HG03439 (cell line): ENCODE results near the gene WFDC5.

Experiments
- ATAC-seq: cut with Tn5 transposase; IDR thresholded peaks from one replicate; pipeline ENCODE4 v1.9.1; 2021; ENCODE audit warnings: mild to moderate bottlenecking, moderate library complexity; ENCODE audit not compliant: unreplicated experiment

The WFDC5 gene

DNA sequence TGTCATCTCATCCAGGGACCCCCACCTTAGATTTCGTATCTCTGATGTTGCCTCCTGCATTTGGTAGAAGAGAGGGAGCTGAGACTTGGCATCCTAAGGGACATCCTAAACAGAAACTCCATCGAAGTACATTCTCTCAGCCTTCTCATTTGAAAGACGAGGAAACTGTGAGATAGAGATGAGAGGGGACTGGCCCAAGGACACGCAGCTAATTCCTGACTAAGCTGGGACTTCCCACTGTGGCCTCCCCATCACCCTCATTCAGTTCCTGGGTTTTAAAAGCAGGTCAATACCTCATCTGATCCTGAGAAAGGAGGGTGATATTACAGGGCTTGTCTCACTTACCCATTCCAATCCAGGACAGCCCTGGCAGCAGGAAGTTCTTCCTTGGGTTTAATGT is 855 bp upstream of the WFDC5 start:
- no peak for ATAC-seq

DNA sequence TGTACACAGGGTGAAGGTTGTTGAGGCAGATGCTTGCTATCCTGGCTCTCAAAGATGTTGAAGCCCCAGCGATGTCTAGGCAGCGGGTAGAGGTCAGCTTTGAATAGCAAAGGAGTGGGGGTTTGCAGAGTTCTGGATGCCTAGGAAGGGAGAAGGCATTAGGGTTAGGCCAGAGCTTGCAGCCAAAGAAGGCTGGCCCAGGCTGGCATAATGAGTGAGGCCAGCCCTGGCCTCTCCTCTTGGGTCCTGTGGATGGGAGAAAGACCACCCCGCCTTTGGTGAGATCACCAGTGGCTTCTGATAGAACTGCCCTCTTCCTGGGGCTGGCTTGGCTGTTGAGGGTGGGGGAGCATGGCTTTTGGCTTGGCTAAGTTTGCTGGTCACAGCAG is 406 bp upstream of the WFDC5 start:
- no peak for ATAC-seq

DNA sequence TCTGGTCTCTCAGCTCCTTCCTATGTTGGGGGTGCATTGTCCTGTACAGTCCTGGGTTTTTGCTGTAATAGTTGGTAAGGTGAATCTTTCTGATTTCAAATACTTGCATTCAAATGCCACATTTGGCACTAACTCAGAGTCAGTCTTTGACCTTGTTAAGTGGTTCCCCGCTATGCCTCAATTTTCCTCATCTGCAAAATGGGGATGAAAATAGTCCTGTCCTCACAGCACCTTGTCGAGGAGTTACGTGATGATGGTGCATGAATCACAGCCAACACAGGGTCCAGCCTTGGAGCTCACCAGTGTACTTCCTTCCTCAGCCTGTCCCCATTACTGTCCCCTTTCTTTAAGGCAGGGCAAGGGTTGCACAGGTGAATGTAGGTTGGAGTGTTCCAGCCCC is 1.1 kb downstream of the WFDC5 start:
- ATAC-seq = no peak

DNA sequence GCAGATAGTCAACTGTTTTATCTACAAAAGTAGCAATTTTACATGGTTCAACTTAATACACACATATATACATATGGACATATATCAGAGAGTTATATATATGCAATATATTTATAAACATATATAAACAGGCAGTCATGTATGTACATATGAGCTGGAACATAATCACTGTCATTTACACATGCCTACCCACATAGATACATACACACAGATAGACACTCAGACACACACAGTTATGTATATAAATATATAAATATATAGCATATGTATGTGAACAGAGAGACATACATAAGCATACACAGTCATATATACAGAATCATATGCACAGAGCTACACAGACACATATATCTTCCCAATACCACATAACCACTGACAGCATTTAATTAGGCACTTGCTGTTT is 2.2 kb downstream of the WFDC5 start:
- no peak for ATAC-seq

DNA sequence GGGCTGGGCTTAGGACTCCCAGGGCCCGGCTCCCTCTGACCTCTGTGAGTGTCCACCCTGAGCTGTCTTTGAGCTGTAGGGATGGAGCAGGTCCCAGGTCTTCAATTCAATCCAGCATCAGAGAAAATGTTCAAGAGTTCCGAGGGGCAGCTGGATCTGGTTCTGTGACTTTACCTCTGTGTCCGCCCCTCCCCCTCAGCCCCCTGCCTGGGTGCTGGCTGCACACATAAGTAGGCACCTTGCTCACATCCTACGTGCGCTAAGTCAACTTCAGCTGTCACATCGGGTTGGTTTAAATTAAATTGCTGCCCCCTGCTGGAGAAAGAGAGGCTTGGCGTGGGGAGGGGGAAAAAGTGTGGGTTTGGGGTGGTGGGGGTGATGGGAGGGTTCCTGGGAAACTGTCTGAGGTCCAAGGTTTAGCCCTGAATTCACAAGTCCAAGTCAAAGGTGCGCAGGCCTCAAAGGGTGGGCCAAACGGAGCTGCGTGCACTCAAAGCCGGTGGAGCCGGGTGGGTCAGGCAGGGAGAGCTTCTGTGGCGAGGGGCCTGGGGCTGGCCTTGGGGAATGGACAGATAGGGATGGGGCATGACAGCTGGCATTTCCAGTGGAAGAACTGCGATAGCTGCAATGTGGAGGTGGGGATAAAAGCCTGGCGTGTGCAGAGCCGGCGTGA is 3.0 kb downstream of the WFDC5 start:
- no peak for ATAC-seq

DNA sequence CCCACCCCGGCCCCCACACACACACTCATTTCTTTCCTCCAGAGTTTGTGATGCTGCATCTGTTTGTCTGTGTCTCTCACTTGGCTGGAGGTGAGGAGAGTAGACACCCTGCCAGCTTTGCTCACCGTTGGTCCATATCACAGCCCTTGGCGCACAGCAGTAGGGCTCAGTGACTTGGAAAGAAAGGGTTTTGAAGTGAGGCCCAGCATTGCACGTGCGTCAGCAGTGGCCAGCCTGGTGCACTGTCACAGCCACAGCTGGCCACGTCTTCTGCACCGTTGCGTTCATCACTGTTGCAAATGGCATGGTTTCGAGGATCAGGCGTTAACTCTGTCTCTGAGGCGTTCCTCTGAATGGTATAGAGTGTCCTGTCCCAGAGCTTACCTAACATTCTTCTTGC is 3.7 kb downstream of the WFDC5 start:
- ATAC-seq = no peak

DNA sequence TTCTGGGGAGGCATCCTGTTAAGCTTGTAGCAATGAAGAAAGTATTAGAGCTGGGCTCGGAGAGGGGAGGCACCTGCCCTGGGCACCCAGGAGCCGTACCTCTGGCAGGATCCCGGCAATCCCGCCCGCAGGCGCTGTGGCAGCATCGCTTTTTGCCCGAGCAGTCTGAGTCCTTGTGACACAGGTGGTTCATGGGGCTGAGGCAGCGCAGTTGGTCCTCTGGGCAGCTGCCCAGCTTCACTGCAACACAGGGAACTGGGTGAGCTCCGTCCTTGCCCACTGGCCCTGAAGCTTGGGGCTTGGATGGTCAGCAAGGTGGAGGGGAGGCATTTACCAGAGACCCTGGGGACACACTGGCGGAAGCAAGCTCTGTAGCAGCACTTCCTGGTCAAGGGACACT is 4.7 kb downstream of the WFDC5 start:
- ATAC-seq = no peak

DNA sequence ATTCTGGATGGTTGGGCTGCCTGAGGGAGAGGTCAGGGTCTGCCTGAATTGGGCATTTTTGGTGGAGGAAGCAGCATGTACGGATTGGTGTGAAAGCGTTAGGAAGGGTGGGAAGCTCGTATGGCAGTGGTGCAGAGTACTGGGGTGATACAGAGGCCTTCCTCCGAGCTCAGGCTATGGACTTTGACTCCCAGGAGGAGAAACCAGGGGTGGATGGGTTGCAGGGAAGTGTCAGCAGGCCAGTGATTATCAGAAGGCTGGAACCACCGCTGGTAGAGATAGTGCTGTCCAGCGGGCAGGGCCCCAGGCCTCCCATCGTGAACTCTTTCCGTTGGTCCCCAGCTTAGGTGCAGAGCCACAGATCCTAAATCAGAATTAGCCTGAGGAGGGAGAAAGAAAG is 5.3 kb downstream of the WFDC5 start:
- no peak for ATAC-seq

DNA sequence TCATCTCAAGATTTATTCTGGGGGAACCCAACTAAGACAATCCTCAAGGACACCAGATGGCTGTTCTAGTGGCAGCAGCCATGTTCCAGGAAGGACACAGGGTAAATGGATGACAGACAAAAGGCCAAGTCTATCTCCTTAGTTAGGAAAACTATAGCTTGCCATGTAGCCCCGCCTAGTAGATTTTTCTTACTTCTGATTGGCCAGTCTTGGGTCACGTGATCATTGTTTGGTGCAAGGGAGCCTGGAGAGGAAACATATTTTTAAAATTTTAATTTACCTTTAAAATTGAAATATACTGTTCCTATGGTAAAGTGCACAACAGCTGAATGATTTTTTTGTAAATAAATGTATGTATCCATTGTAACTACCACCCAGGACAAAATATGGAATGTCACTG is 9.7 kb downstream of the WFDC5 start:
- ATAC-seq = no peak

DNA sequence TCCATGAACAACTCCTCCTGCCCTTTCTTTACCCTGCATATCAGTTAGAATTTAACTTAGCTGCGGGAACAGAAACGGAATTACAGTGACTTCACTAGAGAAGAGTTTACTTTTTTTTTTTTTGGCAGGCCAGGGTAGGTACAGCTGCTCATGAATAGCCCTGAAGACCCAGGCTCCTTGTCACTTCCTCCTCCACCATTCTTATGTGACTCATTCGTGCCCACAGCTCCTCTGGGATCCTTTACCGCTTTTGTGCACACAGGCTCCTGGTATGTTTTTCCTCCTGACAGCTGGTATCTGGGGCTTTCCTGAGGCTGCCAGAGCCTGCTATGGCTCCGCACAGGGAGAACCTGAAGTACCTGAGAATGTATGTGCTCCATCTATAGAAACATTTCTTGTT is 10.2 kb downstream of the WFDC5 start:
- ATAC-seq = no peak

DNA sequence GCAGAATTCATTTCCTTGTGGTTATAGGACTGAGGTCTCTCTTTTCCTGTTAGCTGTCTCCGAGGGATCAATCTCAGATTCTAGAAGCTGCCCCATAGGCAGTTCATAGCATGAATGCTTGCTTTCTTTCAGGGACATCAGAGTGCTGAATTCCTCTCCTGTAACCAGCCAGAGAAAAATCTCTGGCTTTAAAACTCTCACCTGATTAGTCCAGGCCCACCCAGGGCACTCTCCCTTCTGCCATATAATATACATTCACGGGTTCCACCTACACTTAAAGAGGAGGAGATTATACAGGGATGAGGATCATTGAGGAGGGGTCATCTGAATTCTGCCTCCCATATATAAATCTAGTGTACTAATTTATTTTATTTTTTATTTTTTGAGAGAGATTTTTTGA is 11.9 kb downstream of the WFDC5 start:
- ATAC-seq = no peak

DNA sequence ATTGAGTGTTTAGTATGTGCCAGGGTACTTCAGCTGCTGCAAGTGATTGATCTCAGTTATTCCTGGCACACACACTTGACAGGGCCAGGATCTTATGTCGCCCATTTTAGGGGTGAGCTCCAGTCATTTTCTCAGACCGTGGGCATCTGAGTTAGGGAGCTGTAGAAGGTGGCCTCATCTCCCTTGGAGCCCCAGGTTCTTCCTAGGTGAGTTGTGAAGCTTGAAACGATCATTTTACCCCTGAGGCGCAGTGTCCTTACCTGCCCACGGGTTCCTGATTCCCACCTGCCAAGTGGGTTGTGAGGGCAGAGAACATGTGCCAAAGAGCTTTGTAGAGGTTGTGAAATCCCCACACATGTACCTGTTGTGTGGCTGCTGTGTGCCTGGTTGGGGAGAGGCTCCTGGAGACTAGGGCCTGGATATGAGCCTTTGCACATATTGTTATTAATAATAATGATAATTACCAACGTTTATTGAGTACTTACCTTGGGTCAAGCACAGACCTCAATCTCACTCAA is 13.6 kb downstream of the WFDC5 start:
- no peak for ATAC-seq

DNA sequence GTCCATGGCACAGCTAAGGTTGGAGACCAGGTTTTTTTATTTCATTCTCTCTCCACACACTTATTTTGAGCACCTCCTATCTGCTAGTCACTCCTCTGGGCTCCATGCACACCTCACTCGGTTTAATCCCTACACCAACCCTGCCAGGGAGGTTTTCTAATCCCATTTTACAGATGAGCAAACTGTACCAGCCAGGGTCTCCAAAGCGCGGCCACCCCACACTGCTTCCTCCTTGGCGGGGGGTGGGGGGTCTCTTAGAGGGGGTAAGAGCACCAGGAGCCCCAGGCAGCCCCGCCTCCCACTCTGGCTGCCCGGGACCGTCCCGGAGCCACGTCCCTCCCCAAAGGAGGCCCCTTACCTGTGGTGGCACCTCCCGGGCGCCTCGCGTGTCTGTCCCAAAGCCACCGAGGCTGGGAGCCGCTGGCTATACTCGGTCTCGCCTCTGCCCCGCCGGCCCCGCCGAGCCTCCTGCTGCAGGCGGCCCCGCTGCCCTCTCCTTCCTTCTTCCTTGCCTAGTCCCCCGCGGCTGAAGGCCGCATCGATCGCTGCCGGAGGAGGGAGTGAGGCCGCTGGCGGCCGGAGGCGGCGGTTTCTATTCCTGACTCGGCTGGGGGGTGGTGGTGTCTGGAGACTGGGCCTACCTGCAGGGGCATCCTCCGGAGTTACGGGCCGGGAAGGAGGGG is 14.3 kb downstream of the WFDC5 start, which contains the start of gene KCNS1:
KCNS1 (minus strand) TSS at position 565 of the 683 bp plus-strand sequence. CDS start 1,891 bp downstream, outside the sequence.
- ATAC-seq = no peak

DNA sequence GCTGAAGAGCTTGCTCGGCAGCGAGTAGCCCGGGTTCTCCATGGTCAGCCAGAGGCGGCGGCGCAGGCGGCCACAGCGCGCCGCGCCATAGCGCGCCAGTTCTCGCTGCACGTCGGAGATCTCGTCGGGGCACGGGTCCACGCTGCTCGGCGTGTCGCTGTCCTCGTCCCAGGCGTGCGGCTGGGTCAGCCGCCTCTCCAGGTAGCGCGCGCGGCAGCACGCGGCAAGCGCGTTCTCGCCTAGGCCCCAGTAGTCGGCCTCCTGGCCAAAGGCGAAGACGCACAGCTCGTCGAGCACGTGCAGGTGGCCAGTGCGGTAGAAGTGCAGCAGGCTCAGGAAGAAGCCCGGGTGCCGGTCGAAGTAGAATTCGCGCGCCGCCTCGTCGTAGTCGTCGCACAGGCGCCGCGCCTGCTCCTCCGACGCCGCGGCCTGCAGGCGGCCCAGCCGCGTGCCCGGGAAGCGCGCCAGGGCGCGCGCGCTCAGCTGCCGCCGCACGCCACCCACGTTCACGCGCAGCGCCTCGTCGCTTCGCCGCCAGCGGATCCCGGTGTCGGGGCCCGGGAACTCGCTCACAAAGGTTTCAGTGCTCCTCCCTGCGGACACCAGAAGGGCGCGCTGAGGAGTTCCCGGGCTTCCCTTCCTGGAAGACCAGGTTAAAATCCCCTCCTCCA is 16.7 kb downstream of the WFDC5 start:
- ATAC-seq = no peak

DNA sequence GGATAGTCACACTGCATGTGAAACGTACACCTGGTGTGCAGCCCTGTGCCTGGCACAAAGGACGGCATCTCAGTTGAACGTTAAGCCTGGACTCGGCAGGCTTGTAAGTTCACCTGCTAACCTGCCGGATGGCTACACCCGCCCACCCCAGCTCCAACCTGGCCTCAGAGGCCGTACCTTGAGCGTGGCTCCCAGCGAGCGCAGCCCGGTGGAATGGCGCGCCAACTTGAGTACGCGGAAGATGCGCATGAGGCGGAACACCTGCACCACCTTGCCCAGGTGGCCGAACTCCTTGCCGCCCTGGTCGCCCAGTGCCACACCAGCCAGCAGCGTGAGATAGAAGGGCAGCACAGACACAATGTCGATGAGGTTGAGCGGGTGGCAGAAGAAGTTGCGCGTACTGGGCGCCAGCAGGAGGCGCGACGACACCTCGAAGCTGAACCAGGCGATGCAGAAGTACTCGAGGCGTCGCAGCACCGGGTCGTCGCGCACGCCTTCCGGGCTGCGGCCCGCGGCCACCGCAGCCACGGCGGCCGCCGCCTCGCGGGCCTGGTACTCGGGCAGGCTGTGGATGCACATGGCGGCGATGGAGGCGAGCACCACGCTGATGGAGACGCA is 17.4 kb downstream of the WFDC5 start:
- no peak for ATAC-seq

DNA sequence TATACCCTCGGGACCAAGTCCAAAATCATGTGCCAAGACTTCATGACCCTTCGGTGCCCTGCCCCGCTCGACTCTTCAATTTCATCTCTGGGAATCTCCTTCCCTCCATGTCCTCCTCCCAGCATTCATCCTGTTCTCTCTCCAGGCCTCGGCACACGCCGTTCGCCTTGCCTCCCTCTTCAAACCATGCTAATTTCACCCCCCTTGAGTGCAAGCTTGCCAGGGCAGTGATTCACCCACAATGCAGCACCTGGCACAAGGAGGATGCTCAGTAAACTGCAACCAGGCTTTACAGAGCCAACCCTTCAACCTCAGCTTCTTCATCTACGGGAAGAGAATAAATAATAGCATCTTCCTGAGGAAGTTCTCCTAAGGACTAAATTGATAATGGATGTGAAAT is 18.2 kb downstream of the WFDC5 start:
- ATAC-seq = no peak

DNA sequence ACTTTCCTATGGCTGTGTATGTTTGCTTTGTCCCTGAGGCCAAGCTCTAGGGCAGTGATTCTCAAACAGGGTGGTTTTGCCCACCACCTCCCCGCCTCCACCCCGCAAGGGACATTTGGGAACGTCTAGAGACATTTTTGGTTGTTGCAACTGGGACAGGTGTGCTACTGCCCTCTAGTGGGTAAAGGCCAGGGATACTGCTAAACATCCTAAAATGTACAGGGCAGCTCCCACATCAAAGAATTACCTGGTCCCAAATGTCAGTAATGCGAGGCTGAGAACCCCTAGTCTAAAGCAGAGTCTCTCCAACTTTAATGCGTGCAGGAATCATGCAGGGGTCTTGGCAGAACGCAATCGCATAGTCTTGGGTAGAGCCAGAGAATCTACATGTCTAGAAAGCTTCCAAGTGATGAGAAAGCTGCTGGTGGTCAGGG is 19.2 kb downstream of the WFDC5 start:
- ATAC-seq = no peak

DNA sequence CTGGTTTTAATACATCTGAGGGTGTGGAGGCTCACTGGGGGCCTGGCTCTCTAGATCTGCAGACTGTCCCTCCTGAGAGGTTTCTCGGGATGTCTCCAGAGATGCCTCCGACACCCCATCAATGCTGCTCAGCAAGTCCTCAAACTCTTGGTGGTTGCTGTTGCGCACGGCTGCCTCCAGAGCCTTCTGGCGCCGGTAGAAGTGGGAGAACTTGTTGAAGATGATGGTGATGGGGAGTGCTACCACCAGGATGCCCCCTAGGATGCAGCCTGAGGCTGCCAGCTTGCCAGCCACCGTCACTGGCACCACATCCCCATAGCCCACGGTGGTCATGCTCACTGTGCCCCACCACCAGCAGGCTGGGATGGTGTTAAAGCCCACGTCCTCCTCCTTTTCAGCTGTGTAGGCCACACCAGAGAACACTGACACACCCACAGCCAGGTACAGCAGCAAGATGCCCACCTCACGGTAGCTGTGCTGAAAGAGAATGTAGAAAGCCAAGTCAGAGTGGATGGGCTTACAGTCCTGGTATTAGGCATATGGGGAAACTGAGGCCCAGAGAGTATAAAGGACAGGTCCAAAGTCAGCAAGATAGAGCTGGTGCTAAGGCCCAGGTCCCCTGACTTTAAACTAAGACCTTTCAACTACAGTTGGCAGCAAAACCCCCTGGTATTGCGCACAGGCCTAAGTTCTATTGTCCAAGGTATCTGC is 20.0 kb downstream of the WFDC5 start:
- no peak for ATAC-seq

DNA sequence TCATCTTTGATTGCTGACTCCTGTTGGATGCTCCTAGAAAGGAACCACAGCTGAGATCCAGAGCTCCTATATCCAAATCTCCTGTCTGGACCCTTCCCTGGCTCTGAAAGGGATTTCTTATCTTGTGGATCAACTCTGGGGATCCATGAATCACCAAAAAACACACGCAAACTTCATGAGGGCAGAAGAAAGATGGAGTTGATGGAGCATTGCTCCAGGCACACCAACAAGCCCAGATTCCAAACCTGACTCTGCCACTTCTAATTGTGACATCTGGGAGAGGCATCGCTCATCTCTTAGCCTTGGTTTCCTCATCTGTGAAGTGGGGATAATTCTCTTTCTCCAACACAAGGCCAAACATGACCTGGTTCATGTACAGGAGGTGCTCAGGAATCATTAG is 20.8 kb downstream of the WFDC5 start:
- ATAC-seq = no peak

DNA sequence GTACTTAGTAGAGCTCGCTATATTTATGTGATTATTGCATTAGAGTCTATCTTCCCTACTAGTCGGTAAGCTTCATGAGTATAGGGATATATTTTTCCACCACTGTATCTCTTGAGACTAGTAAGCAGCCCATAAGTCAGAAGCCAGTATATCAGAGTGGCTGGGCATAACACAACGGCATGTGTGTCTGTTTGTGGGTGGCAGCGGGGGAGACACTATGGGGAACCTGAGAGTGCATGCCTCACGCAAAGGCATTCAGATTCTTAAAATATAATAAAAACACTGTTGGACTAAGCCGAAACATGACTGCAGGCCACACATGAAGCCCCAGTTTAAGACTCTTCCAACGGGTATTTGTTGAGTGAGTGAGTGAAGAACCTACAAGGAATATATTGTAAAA is 22.1 kb downstream of the WFDC5 start:
- ATAC-seq = no peak

DNA sequence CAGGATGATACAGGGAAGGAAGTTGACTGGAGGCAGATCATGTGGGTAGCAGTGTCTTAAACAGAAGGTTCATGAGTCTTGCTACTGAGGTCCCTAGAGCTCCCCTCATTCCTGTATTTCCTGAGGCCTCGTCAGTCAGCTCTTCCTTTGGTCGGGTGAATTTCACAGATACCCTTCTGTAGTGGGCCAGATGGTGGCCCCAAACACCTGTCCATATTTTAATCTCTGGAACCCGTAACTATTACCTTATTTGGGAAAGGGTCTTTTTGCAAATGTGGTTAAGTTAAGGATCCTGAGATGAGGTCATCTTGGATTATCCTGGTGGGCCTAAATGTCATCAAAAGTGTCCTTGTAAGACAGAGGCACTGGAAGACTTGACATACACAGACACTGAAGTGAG is 23.6 kb downstream of the WFDC5 start:
- ATAC-seq = no peak
